SIG-M5 treated with dmso at 0.1 percent for 504 hours (cell line): ENCODE data around the gene SETD1A.
"Not testable (repeated sequence)": the region's sequence is repeated elsewhere in the genome, so short reads cannot be mapped to it uniquely, and the experiment has no call there.

Source experiments
- DNase-seq: peaks from one replicate; lab custom pipeline; 2025; ENCODE audit not compliant: unreplicated experiment; lab: John Stamatoyannopoulos, UW

The SETD1A gene

GRCh38 chr16:31013292-31013691 is 55.7 kb downstream of the SETD1A start:
- not testable (repeated sequence) for DNase-seq

- no peak for DNase-seq
Measured at GRCh38 chr16:31016018-31016417, 58.5 kb downstream of the SETD1A start.

DNA sequence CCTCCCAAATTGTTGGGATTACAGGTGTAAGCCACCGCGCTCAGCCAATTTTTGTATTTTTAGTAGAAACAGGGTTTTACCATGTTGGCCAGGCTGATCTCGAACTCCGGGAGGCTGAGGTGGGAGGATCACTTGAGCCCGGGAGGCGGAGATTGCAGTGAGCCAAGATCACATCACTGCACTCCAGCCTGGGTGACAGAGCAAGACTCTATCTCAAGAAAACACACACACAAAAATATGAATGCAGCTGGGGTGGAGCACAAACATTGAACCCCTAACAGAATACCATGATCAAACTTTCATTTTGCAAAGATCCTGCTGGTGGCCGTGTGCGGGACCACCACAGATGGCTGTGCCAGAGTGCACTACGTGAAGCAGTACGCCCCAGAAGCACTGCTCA is 60.2 kb downstream of the SETD1A start:
- DNase-seq = not testable (repeated sequence)

DNA sequence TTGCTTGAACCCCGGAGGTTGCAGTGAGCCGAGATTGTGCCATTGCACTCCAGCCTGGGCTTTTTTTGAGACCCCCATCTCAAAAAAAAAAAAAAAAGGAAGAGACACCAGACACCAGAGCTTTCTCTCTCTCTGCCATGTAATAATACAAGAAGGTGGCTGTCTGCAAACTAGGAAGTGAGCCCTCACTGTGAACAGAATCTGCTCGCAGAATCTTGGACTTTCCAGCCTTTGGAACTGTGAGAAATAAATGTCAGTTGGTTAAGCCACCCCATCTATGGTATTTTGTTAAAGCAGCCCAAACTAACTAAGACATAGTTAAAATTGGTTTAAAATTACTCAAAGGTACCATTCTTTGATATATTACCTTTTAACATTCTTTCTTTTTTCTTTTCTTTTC is 63.0 kb downstream of the SETD1A start:
- no peak for DNase-seq

- no peak for DNase-seq
Measured at GRCh38 chr16:31022544-31023251, 65.1 kb downstream of the SETD1A start.

DNA sequence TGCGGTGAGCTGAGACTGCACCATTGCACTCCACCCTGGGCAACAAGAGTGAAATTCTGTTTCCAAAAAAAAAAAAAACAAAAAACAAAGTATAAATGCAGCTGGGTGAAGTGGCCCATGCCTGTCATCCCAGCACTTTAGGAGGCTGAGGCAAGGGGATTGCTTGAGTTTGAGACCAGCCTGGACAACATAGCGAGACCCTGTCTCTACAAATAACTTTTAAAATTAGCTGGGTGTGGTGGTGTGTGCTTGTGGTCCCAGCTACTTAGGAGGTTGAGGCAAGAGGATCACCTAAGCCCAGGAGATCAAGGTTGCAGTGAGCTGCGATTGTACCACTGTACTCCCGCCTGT is 65.7 kb downstream of the SETD1A start:
- no peak for DNase-seq

GRCh38 chr16:31023627-31024226 is 66.2 kb downstream of the SETD1A start:
- DNase-seq = no peak

DNA sequence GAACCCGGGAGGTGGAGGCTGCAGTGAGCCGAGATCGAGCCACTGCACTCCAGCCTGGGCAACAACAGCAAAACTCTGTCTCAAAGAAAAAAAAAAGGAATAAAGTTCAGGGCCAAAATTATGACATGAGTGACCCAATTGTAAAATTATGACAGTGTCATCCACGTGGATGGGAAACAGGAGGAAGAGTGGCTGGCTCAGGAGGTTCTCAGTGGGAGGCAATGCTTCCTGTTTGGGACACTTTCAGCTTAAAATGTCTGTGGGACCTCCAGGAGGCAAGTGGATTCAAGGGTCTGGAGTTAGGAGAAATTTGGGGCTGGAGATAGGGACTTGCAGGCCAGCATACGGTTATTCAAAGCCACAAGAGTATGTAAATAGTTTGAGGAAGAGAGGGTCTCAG is 67.8 kb downstream of the SETD1A start:
- DNase-seq = no peak

GRCh38 chr16:31029272-31029671 is 71.7 kb downstream of the SETD1A start:
- no peak for DNase-seq

GRCh38 chr16:31031276-31031675 is 73.7 kb downstream of the SETD1A start:
- DNase-seq = no peak

- peak; percentile 94 for DNase-seq
Measured at GRCh38 chr16:31032736-31033708, 75.5 kb downstream of the SETD1A start, which contains the start of gene STX4. STX4 (plus strand) TSS chr16:31033558; CDS start chr16:31033806, 248 bp downstream.

DNA sequence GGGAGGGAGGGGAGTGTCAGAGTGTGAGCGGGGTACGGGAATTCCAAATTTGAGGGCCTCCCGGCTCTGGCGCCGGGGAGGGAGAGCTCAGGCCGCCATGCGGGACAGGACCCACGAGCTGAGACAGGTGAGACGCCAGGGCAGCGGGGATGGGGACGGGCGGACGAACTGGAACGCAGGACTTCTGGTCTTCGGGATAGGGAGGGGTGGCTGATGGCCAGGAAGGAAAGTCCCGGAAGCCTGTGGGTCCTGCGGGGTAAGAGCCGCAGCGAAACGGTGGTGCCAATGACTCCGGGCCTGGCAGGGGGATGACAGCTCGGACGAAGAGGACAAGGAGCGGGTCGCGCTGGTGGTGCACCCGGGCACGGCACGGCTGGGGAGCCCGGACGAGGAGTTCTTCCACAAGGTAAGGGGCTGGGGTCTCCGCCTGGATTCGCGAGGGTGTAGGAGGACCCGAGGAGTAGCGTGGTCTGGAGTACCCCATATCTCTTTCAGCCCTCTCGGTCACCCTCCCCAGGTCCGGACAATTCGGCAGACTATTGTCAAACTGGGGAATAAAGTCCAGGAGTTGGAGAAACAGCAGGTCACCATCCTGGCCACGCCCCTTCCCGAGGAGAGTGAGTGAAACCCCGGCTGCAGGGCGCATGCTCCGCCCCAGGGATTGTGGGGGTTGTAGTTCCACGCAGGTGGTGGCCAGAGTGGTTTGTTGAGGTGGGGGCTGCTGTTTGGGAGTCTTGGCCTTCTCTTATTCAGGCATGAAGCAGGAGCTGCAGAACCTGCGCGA is 76.3 kb downstream of the SETD1A start:
- DNase-seq = peak; percentile 63
